HCT116 (cell line): ENCODE data around the gene PKHD1.

Experiments used
- CEBPB ChIP-seq: IDR thresholded peaks from 2 replicates; pipeline ENCODE4 v1.6.1; 2012; ENCODE audit warnings: low read depth
- EZH2 ChIP-seq: fragments of 200-600 bp; sonication (generic); IDR thresholded peaks from 2 replicates; pipeline ENCODE4 v1.6.1; 2017; ENCODE audit warnings: antibody characterized with exemption, mixed run types
- POLR2A ChIP-seq: IDR thresholded peaks from 2 replicates; pipeline ENCODE4 v1.7.0; 2011; ENCODE audit warnings: borderline replicate concordance; ENCODE audit not compliant: insufficient read depth, insufficient read length; ENCODE audit errors: extremely low read depth
- POLR2AphosphoS5 ChIP-seq: IDR thresholded peaks from 2 replicates; pipeline ENCODE4 v1.6.1; 2011; ENCODE audit warnings: mild to moderate bottlenecking, low read depth, low read length, moderate library complexity
- TF ChIP-seq, protein P1 (sequence below), 3 experiments: fragments of 200-600 bp in 1 of 3; sonication (generic) in 1 of 3; IDR thresholded peaks in 2 of 3; conservative IDR thresholded peaks in 1 of 3; 2 replicates each; pipeline ENCODE4 v1.5.1; 2012 to 2017; ENCODE audit warnings: low read depth in 2 of 3, low read length in 2 of 3, antibody characterized with exemption in 1 of 3, borderline replicate concordance in 1 of 3, control low read depth in 1 of 3, mild to moderate bottlenecking in 1 of 3, mixed read lengths in 1 of 3, mixed run types in 1 of 3, moderate library complexity in 1 of 3; ENCODE audit not compliant: insufficient read depth in 1 of 3

DNA sequence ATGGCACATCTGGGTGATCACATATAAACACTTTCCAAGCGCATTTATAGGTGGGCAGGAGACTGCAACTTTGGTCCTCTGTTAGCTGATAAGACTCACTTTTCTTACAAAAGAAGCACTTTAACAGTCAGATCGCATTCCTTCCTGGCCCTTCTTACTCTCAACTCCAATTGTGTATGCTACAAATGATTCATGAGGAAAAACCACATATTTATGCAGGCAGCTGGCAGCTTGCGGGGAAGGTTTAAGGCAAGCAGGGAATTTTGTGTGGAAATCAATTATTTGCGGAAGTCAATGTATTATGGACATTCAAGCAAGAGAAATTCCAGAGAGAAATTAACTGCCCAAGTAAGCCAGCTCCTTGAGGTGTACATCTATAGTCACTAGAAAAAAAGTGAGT is 194.0 kb downstream of the PKHD1 start:
- TF ChIP-seq CEBPB = no peak
- TF ChIP-seq, protein P1, sequence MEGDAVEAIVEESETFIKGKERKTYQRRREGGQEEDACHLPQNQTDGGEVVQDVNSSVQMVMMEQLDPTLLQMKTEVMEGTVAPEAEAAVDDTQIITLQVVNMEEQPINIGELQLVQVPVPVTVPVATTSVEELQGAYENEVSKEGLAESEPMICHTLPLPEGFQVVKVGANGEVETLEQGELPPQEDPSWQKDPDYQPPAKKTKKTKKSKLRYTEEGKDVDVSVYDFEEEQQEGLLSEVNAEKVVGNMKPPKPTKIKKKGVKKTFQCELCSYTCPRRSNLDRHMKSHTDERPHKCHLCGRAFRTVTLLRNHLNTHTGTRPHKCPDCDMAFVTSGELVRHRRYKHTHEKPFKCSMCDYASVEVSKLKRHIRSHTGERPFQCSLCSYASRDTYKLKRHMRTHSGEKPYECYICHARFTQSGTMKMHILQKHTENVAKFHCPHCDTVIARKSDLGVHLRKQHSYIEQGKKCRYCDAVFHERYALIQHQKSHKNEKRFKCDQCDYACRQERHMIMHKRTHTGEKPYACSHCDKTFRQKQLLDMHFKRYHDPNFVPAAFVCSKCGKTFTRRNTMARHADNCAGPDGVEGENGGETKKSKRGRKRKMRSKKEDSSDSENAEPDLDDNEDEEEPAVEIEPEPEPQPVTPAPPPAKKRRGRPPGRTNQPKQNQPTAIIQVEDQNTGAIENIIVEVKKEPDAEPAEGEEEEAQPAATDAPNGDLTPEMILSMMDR (IDR thresholded peaks at IDR 0.05 in 2 of 3, conservative IDR thresholded peaks at IDR 0.05 in 1 of 3; ENCODE audit: borderline replicate concordance in 1 of 3, insufficient read depth in 1 of 3, low read depth in 2 of 3, low read length in 2 of 3) = no peak
- no peak for TF ChIP-seq POLR2A
- no peak for TF ChIP-seq POLR2AphosphoS5
- no peak for TF ChIP-seq EZH2
